AG10803 (cell line): ENCODE measurements around the gene GHDC.
A peak's percentile ranks its signal among the peaks of the same experiment; 100 is the strongest.

Source experiments
- DNase-seq: peaks from one replicate; pipeline ENCODE4 v3.0.0; 2010; ENCODE audit warnings: low read depth
- H3K4me3 ChIP-seq: 2 replicates; pipeline ENCODE4 v1.5.1; 2011; ENCODE audit warnings: mild to moderate bottlenecking, low read length, control low read depth
- CTCF ChIP-seq: conservative IDR thresholded peaks from 2 replicates; pipeline ENCODE4 v1.5.1; 2011; ENCODE audit warnings: mild to moderate bottlenecking, low read length, control low read depth, inconsistent platforms

GHDC gene

DNA sequence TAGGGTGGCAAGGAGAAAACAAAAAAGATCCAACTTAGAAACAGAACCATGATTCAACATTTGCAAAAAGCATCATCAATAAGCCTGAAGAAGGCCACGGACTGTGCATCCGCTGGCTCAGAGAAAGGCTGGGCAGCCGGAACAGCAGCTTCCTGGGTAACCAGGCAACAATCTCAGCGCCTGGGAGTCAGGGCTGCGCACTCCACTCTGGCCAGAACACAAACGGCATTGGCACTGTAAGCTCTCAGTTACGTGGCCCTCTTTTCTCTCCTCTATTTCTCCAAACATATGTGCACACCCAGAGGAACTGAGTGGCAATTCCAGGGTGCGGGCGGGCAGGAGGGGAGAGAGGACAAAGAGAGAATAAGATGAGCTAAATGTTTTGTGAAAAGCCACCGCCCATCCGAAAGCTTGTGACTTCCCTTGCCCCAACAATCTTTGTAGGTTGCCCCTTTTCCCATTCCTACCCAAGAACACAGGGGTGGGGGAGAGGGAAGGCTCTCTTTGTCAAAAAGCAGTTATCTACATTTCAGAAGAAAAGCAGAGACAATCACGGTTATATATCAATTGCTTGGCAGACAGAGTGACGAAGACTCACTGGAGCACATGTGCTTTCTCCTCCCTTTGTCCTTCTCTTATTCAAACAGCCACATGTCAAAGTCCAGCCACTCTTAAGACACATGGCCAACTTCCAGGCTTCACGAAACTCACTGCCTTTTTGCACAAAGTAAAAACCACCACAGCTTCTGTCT, 6.6 kb upstream of the GHDC start:
- peak; percentile 28 for DNase-seq
- no peak overlapping the region for H3K4me3 ChIP-seq
- TF ChIP-seq CTCF: no peak

DNA sequence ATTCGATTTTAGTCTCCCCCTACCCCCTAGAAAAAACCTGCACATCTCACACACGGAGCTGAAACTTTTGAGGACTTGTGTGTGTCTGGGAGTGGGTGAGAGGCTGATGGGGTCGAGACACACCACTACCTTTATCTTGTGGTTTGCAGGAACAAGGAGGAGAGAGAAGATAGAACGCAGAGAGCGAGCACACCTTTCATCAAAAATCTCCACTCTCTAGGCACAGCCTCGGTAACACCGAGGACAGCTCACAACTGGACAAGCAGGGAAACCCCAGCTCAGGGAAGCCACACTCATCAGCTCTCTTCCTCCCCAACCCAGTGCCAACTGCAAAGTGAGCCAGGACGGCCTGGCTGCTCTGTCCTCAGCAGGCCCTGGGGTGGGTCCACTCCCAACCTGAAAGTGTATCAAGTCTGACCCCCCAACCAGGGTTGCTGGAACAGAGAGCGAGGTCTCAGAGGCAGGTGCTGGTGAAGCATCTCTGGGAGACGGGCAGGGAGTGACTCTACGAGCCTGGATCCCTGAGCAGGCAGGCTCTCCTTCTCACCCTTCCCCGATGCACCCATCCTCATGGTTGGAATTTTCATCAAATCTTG, 5.2 kb upstream of the GHDC start:
- no peak for TF ChIP-seq CTCF
- H3K4me3 ChIP-seq: no peak overlapping the region
- DNase-seq: no peak

DNA sequence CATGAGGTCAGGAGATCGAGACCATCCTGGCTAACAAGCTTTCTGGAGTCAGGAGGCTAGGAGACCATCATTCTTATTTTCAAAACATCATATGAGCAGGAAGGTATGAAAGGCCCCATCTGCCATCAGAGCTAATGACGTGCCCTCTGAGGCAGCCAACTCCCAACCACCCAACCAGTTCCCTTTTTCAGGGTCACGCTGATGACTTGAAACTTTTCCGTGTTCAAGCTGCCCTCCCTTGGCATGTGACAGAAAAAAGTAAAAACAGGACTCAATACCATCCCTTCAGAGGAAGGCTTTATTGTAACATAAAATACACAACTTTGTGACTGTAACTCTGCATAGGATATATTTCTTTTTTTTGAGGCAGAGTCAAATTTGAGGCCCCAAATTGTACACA, 4.6 kb upstream of the GHDC start:
- H3K4me3 ChIP-seq: no peak overlapping the region
- no peak for TF ChIP-seq CTCF
- DNase-seq: no peak

- H3K4me3 ChIP-seq: no peak overlapping the region
- TF ChIP-seq CTCF: no peak
- DNase-seq: no peak
These were observed 3.4 kb upstream of the GHDC start for GRCh38 chr17:42197564-42198156.

- no peak for TF ChIP-seq CTCF
- H3K4me3 ChIP-seq: peak overlapping the region; percentile 75
- no peak for DNase-seq
These were observed 902 bp downstream of the GHDC start for GRCh38 chr17:42193216-42193968.

- no peak for TF ChIP-seq CTCF
- no peak for DNase-seq
- no peak overlapping the region for H3K4me3 ChIP-seq
These were observed 1.8 kb downstream of the GHDC start for GRCh38 chr17:42192189-42193126.
